Parathyroid adenoma (tissue), 2 donors: ENCODE data around the gene AUTS2.

ENCODE experiments used
- H2AFZ ChIP-seq: fragments of 300-600 bp; sonication (generic); one replicate; pipeline ENCODE4 v1.7.0; 2017; ENCODE audit warnings: antibody characterized with exemption, mild to moderate bottlenecking
- H3K27ac ChIP-seq: fragments of 300-600 bp; sonication (generic); one replicate; pipeline ENCODE4 v1.7.0; 2017
- H3K27me3 ChIP-seq: fragments of 300-600 bp; sonication (generic); one replicate; pipeline ENCODE4 v1.7.0; 2017; ENCODE audit warnings: low read length; ENCODE audit not compliant: control insufficient read depth, insufficient read depth
- H3K36me3 ChIP-seq: fragments of 300-600 bp; sonication (generic); one replicate; pipeline ENCODE4 v1.7.0; 2017; ENCODE audit warnings: low read length; ENCODE audit not compliant: control insufficient read depth, insufficient read depth
- H3K4me1 ChIP-seq: fragments of 300-600 bp; sonication (generic); one replicate; pipeline ENCODE4 v1.7.0; 2017; ENCODE audit warnings: control low read depth
- H3K4me2 ChIP-seq: fragments of 300-600 bp; sonication (generic); one replicate; pipeline ENCODE4 v1.7.0; 2017; ENCODE audit warnings: low read length
- H3K4me3 ChIP-seq: fragments of 300-600 bp; sonication (generic); one replicate; pipeline ENCODE4 v1.7.0; 2017; ENCODE audit warnings: low read depth, low read length
- H3K79me2 ChIP-seq: fragments of 300-600 bp; sonication (generic); one replicate; pipeline ENCODE4 v1.7.0; 2017; ENCODE audit warnings: control low read depth
- H3K9ac ChIP-seq: fragments of 300-600 bp; sonication (generic); one replicate; pipeline ENCODE4 v1.7.0; 2017; ENCODE audit warnings: mild to moderate bottlenecking
- H3K9me3 ChIP-seq: fragments of 300-600 bp; sonication (generic); one replicate; pipeline ENCODE4 v1.7.0; 2017; ENCODE audit warnings: low read length; ENCODE audit not compliant: control insufficient read depth
- TF ChIP-seq, protein P1 (sequence below): fragments of 300-600 bp; sonication (generic); IDR thresholded peaks from one replicate; pipeline ENCODE4 v1.7.0; 2017; ENCODE audit warnings: antibody characterized with exemption, mild to moderate bottlenecking
- donor health status: primary hyperparathyroidism.

Gene AUTS2

GRCh38 chr7:69922026-69922803 lies 323.9 kb downstream of the AUTS2 start:
- Histone ChIP-seq H3K27me3 (no peaks in the 10 kb centered on the region), H3K9me3 (no peaks in the 10 kb centered on the region), H3K27ac (no peak overlapping the region), H3K4me1 (no peaks in the 10 kb centered on the region), H3K4me3 (no peak overlapping the region), H3K9ac (no peak overlapping the region), H3K79me2 (no peaks in the 10 kb centered on the region), H2AFZ (no peak overlapping the region), H3K36me3 (no peaks in the 10 kb centered on the region), H3K4me2 (no peak overlapping the region)
- TF ChIP-seq, protein P1, sequence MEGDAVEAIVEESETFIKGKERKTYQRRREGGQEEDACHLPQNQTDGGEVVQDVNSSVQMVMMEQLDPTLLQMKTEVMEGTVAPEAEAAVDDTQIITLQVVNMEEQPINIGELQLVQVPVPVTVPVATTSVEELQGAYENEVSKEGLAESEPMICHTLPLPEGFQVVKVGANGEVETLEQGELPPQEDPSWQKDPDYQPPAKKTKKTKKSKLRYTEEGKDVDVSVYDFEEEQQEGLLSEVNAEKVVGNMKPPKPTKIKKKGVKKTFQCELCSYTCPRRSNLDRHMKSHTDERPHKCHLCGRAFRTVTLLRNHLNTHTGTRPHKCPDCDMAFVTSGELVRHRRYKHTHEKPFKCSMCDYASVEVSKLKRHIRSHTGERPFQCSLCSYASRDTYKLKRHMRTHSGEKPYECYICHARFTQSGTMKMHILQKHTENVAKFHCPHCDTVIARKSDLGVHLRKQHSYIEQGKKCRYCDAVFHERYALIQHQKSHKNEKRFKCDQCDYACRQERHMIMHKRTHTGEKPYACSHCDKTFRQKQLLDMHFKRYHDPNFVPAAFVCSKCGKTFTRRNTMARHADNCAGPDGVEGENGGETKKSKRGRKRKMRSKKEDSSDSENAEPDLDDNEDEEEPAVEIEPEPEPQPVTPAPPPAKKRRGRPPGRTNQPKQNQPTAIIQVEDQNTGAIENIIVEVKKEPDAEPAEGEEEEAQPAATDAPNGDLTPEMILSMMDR, result no peak

DNA sequence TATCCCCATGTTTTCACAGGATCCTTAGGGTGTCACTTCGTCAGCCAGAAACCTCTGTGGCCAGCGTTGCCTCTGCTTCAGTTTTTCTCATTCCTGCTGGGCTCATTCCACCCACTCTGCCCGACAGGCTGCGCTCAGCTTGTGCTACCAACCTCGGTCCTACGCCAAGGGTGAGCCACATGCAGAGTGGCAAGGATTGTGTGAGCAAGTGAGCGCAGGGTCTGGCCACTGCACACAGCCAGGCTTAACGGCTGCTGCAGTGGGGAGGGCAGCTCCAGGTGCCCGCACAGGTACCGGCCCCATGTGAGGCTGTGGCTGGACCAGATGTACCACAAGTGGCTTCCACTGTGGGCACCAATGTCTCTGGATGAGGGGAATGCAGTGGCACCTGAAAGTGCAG lies 329.2 kb downstream of the AUTS2 start:
- H3K9me3 ChIP-seq, result no peaks in the 10 kb centered on the region
- no peak overlapping the region for H3K4me2 ChIP-seq
- TF ChIP-seq, protein P1, result no peak
- no peaks in the 10 kb centered on the region for H3K27me3 ChIP-seq
- H3K4me1 ChIP-seq, result no peaks in the 10 kb centered on the region
- no peaks in the 10 kb centered on the region for H3K79me2 ChIP-seq
- no peak overlapping the region for H3K27ac ChIP-seq
- H3K4me3 ChIP-seq, result no peak overlapping the region
- no peak overlapping the region for H3K9ac ChIP-seq
- H2AFZ ChIP-seq, result no peak overlapping the region
- H3K36me3 ChIP-seq, result no peaks in the 10 kb centered on the region

DNA sequence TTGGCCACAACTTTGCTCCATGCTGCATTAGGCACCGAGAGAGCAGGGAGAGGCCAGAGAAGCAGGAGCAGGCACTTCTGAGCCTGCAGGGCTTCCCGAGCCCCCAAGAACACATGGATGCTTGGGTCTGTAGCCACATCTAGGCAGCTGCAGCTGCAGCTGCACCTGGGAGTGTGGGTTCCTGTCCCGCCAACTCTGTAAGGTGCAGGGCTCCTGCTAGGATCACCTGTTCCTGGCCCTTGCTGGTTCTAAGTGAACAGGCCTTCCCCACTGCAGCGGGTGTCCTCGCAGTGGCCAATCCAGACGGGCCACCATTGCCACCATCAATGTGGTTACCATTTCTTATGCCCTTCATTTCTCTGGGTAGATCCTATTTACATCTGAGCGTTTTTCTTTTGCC lies 330.3 kb downstream of the AUTS2 start:
- H3K79me2 ChIP-seq, result no peaks in the 10 kb centered on the region
- no peaks in the 10 kb centered on the region for H3K36me3 ChIP-seq
- H3K9ac ChIP-seq, result no peak overlapping the region
- no peaks in the 10 kb centered on the region for H3K27me3 ChIP-seq
- H3K9me3 ChIP-seq, result no peaks in the 10 kb centered on the region
- no peaks in the 10 kb centered on the region for H3K4me1 ChIP-seq
- no peak overlapping the region for H3K27ac ChIP-seq
- TF ChIP-seq, protein P1, result no peak
- H3K4me3 ChIP-seq, result no peak overlapping the region
- no peak overlapping the region for H3K4me2 ChIP-seq
- H2AFZ ChIP-seq, result no peak overlapping the region

DNA sequence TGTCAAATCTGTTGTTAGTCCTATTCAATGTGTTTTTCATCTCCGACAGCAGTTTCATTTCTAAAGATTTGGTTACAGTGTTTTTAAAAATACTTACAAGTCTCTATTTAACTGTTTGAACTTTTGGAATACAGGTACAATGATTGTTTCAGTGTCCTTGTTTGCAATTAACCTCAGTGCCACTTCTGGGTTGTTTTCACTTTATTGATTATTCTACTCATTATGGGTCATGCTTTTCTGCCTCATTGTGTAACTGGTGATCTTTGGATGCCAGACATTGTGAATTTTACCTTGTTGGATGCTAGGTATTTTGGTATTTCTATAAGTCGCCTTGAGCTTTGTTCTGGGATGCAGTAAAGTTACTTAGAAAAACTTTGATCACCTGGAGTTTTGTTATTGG lies 331.3 kb downstream of the AUTS2 start:
- H3K4me3 ChIP-seq, result no peak overlapping the region
- H3K4me1 ChIP-seq, result no peaks in the 10 kb centered on the region
- H3K36me3 ChIP-seq, result no peaks in the 10 kb centered on the region
- TF ChIP-seq, protein P1, result no peak
- H2AFZ ChIP-seq, result no peak overlapping the region
- H3K9me3 ChIP-seq, result no peaks in the 10 kb centered on the region
- H3K79me2 ChIP-seq, result no peaks in the 10 kb centered on the region
- H3K27me3 ChIP-seq, result no peaks in the 10 kb centered on the region
- H3K9ac ChIP-seq, result no peak overlapping the region
- H3K27ac ChIP-seq, result no peak overlapping the region
- no peak overlapping the region for H3K4me2 ChIP-seq

- H3K36me3 ChIP-seq, result no peaks in the 10 kb centered on the region
- H3K4me1 ChIP-seq, result no peaks in the 10 kb centered on the region
- no peaks in the 10 kb centered on the region for H3K79me2 ChIP-seq
- H3K4me3 ChIP-seq, result no peak overlapping the region
- no peaks in the 10 kb centered on the region for H3K9me3 ChIP-seq
- H3K27me3 ChIP-seq, result no peaks in the 10 kb centered on the region
- no peak overlapping the region for H3K27ac ChIP-seq
- no peak overlapping the region for H2AFZ ChIP-seq
- no peak overlapping the region for H3K4me2 ChIP-seq
- no peak overlapping the region for H3K9ac ChIP-seq
- TF ChIP-seq, protein P1, result peak; percentile 52
These were observed 333.9 kb downstream of the AUTS2 start for GRCh38 chr7:69932034-69932628.
